HFFc6 (cell line): ENCODE measurements around the gene CMTR1. TPM values are rescaled to one million over a fixed set of nuclear protein-coding genes. Genes with fewer than 3 reads are reported as not detected.

Source experiments
- DNase-seq: peaks from one replicate; pipeline ENCODE4 v3.0.0-alpha.2; 2018
- H3K27ac Mint-ChIP-seq: 2 replicates; pipeline ENCODE4 v1.8.0; 2020; ENCODE audit warnings: mild to moderate bottlenecking, mixed read lengths
- H3K27me3 Mint-ChIP-seq: 2 replicates; pipeline ENCODE4 v1.8.0; 2021; ENCODE audit warnings: mild to moderate bottlenecking, moderate library complexity, mixed read lengths; ENCODE audit not compliant: insufficient read depth
- H3K36me3 Mint-ChIP-seq: 2 replicates; pipeline ENCODE4 v1.8.0; 2021; ENCODE audit warnings: low read depth, mixed read lengths
- H3K4me1 Mint-ChIP-seq: 2 replicates; pipeline ENCODE4 v1.8.0; 2020; ENCODE audit warnings: low read depth, mixed read lengths
- H3K4me3 Mint-ChIP-seq: 2 replicates; pipeline ENCODE4 v1.8.0; 2020; ENCODE audit warnings: mild to moderate bottlenecking, moderate library complexity, mixed read lengths
- H3K9me3 Mint-ChIP-seq: 2 replicates; pipeline ENCODE4 v1.8.0; 2020; ENCODE audit warnings: mild to moderate bottlenecking, mixed read lengths
- total RNA-seq, 6 experiments: library from RNA; stranded (reverse); fragmentation: NEBNext Ultra II Directional; extraction: Animal tissue kit (Norgen Biotek cat#: 25700); gene quantifications; 2 replicates in 1 of 6; 3 replicates in 5 of 6; pipeline ENCODE4 v1.2.3, GENCODE V29; 2021
- TF ChIP-seq, protein P1 (sequence below): fragments of 200-600 bp; sonication (generic); IDR thresholded peaks from 2 replicates; pipeline ENCODE4 v1.5.0; 2021; ENCODE audit warnings: antibody characterized with exemption, mild to moderate bottlenecking

CMTR1 gene
- total RNA-seq, 6 experiments from 2014 or later, result 36.1 to 42.2 (median 37.6) TPM

DNA sequence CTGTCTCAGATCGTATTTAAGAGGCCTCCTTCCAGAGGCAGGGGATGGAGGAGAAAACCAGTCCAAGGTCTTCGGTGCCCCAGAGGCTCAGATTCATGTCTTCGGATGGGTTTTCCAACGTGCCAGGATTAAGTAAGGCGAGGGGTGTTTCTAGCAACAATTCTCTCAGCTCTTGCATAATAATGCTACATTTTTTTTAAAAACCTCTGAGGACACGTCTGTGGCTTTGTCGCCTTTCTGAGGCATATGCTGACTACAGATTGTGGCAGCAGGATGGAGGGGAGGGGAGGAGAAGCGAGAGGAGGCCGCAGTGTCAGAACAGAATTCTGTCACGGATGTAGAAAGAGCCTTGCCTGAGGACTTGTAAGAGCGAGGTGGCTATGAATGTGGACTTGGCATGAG is 84.4 kb downstream of the CMTR1 start:
- H3K27ac Mint-ChIP-seq, result no peak overlapping the region
- H3K4me3 Mint-ChIP-seq, result no peak overlapping the region
- TF ChIP-seq, protein P1, sequence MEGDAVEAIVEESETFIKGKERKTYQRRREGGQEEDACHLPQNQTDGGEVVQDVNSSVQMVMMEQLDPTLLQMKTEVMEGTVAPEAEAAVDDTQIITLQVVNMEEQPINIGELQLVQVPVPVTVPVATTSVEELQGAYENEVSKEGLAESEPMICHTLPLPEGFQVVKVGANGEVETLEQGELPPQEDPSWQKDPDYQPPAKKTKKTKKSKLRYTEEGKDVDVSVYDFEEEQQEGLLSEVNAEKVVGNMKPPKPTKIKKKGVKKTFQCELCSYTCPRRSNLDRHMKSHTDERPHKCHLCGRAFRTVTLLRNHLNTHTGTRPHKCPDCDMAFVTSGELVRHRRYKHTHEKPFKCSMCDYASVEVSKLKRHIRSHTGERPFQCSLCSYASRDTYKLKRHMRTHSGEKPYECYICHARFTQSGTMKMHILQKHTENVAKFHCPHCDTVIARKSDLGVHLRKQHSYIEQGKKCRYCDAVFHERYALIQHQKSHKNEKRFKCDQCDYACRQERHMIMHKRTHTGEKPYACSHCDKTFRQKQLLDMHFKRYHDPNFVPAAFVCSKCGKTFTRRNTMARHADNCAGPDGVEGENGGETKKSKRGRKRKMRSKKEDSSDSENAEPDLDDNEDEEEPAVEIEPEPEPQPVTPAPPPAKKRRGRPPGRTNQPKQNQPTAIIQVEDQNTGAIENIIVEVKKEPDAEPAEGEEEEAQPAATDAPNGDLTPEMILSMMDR, result no peak
- H3K4me1 Mint-ChIP-seq, result peaks cover 22% of the 10 kb centered on the region
- DNase-seq, result no peak
- H3K36me3 Mint-ChIP-seq, result no peaks in the 10 kb centered on the region
- H3K9me3 Mint-ChIP-seq, result no peaks in the 10 kb centered on the region
- peaks cover 52% of the 10 kb centered on the region for H3K27me3 Mint-ChIP-seq

DNA sequence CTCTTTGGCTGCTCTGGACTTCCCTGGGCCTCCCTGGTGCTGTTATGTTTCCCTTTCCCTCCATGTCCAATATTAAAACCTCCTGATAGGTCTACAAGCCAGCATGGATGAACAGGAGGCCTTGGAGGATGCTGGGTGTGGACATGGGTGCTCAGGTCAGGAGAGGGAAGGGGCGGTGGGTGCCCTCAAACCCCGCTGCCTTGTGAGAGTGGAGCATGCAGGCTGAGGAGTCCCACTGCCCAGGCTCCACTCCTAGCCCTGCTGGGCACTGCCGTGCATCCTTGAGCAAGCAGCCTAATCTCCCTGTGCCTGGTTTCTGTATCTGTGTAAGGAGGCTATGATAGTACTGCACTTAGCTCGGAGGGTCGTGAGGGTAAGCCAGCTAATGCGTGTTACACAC is 85.1 kb downstream of the CMTR1 start:
- no peak overlapping the region for H3K27ac Mint-ChIP-seq
- peaks cover 22% of the 10 kb centered on the region for H3K4me1 Mint-ChIP-seq
- TF ChIP-seq, protein P1, result no peak
- no peak overlapping the region for H3K4me3 Mint-ChIP-seq
- H3K36me3 Mint-ChIP-seq, result no peaks in the 10 kb centered on the region
- no peak for DNase-seq
- H3K27me3 Mint-ChIP-seq, result peaks cover 49% of the 10 kb centered on the region
- no peaks in the 10 kb centered on the region for H3K9me3 Mint-ChIP-seq

DNA sequence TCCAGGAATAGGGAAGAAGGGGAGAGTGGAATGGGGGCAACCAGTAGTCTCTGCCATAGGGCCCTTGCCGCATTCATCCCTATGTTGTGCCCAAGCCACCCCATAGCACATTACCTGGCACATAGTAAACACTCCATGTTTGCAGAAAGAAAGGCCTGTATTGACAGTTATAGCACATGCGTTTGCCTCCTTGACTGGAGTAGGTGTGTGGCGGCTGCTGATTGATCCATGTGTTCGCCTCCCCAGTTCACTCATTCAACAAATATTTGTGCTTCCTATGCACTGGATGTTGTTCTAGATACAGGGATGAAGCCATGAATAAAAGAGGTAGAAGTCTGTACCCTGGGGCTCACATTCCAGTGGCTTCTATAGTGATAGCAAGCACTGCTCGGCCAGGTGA is 86.4 kb downstream of the CMTR1 start:
- no peaks in the 10 kb centered on the region for H3K36me3 Mint-ChIP-seq
- H3K4me3 Mint-ChIP-seq, result no peak overlapping the region
- no peak for DNase-seq
- no peaks in the 10 kb centered on the region for H3K9me3 Mint-ChIP-seq
- no peak overlapping the region for H3K27ac Mint-ChIP-seq
- H3K27me3 Mint-ChIP-seq, result peaks cover 43% of the 10 kb centered on the region
- peaks cover 28% of the 10 kb centered on the region for H3K4me1 Mint-ChIP-seq
- TF ChIP-seq, protein P1, result no peak

DNA sequence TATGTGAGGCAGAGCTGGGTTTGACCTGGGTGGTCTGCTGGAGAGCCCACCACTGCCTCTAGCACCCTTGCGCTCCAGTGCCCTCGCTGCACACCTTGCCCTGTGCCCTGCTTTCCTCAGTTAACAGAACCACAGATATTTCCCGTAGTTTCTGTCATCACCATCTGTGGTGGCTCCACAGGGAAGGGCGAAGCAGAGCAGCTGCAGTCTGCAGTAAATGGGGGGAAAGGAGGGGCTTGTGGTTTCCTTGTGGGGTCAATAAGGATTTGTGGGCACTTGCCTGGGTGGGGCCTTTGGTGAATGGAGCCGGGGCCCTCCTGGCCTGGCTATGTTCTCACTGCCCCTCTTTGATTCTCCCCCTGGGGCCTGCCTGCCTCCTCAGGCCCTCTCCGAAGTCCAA is 87.9 kb downstream of the CMTR1 start:
- no peak overlapping the region for H3K4me3 Mint-ChIP-seq
- H3K36me3 Mint-ChIP-seq, result no peaks in the 10 kb centered on the region
- H3K9me3 Mint-ChIP-seq, result no peaks in the 10 kb centered on the region
- no peak overlapping the region for H3K27ac Mint-ChIP-seq
- DNase-seq, result no peak
- TF ChIP-seq, protein P1, result no peak
- peaks cover 34% of the 10 kb centered on the region for H3K4me1 Mint-ChIP-seq
- peaks cover 44% of the 10 kb centered on the region for H3K27me3 Mint-ChIP-seq

DNA sequence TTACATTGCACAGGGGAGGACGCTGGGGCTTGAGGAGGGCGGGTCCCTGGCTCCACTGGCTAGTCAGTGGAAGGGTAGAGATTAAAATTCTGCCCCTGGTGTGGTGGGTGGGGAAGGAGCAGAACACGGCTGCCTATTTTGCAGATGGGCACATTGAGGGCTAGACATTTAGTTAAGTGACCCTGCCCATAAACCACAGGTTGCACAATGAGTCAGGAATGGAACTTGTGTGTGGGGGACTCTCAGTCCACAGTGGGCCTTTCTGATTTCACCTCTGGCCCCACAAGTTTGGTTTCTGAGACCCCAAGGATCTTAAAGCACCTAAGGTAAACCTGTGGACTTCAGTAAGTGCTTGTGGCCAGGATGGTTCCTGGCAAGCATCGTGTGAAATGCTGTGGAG is 88.7 kb downstream of the CMTR1 start:
- Mint-ChIP-seq H3K36me3 (no peaks in the 10 kb centered on the region), H3K9me3 (no peaks in the 10 kb centered on the region), H3K27ac (no peak overlapping the region), H3K4me1 (peaks cover 34% of the 10 kb centered on the region), H3K27me3 (peaks cover 38% of the 10 kb centered on the region), H3K4me3 (no peak overlapping the region)
- TF ChIP-seq, protein P1, result no peak
- DNase-seq, result no peak

DNA sequence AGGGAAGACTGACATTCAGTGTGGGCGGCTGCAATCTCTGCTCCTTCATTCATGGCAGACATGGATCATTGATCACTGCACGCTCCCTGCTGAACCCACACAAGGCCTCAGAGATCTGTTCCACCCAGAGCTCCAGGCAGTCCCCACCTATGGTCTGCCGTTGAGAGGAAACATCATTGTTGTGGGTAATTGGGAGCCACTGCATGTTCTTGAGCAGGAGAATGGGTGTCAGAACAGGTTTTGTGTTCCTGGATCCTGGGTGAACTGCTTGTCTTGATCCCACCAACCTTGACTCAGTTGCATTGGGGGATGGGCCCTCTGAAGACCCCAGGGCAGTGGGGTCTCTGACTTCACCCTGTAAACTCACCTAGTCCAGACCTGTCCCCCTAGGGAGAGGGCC is 89.8 kb downstream of the CMTR1 start:
- DNase-seq, result no peak
- Mint-ChIP-seq H3K4me3 (no peak overlapping the region), H3K9me3 (no peaks in the 10 kb centered on the region)

More for the DNA sequence above, 89.8 kb downstream of the CMTR1 start:
- peaks cover 34% of the 10 kb centered on the region for H3K27me3 Mint-ChIP-seq
- TF ChIP-seq, protein P1, result no peak
- H3K4me1 Mint-ChIP-seq, result peaks cover 24% of the 10 kb centered on the region
- no peak overlapping the region for H3K27ac Mint-ChIP-seq
- H3K36me3 Mint-ChIP-seq, result no peaks in the 10 kb centered on the region
